K562 (cell line): ENCODE results near the gene RHEX. TPM values are rescaled to one million over a fixed set of nuclear protein-coding genes. Genes with fewer than 3 reads are reported as not detected.

Experiments
- ATAC-seq: fragments of 200-7000 bp; cut with Tn5 transposase; 3 replicates; pipeline ENCODE4 v1.9.1; 2020; ENCODE audit warnings: moderate library complexity
- BruUV-seq: library from RNA; stranded (reverse); fragments of 400-500 nt; replicated peaks from 2 replicates; lab custom pipeline; 2021; lab: Mats Ljungman, UMichigan
- CTCF ChIA-PET: fragments of 300-600 bp; formaldehyde crosslinking; extraction: SDS; loops from one replicate; lab custom pipeline; 2021; ENCODE audit warnings: low intra/inter-chr PET ratio; lab: Yijun Ruan, JAX
- POLR2A ChIA-PET: fragments of 300-600, 350-650 bp; sonication (Branson Sonifier 250); formaldehyde crosslinking; extraction: SDS; loops from one replicate; lab custom pipeline; 2021; ENCODE audit warnings: antibody characterized with exemption, inconsistent platforms; lab: Yijun Ruan, JAX
- DNase-seq, 4 experiments: peaks; one replicate each; pipeline versions ENCODE4 v3.0.0 to v3.0.0-alpha.2; 2011 to 2018; ENCODE audit warnings: low spot score in 3 of 4, mixed read lengths in 3 of 4; ENCODE audit errors: extremely low read depth in 1 of 4
- FAIRE-seq: peaks from 2 replicates; lab custom pipeline; 2011; peaks lifted over from hg19 to GRCh38; lab: Jason Lieb, UNC
- H2AFZ ChIP-seq: 2 replicates; pipeline ENCODE4 v1.6.0; 2011; ENCODE audit warnings: low read depth, low read length, control low read depth, inconsistent platforms
- H3K27ac ChIP-seq: fragments of 200-600 bp; 3 replicates; pipeline ENCODE4 v1.8.0; 2011; ENCODE audit warnings: low read depth, mild to moderate bottlenecking, control low read depth, inconsistent platforms, low read length, moderate library complexity, mixed read lengths; ENCODE audit errors: extremely low read depth
- H3K27me3 ChIP-seq, 2 experiments: fragments of 300-600 bp in 1 of 2; 2 replicates in 1 of 2; 3 replicates in 1 of 2; pipeline versions ENCODE4 v1.6.0 to v1.8.0; 2011; ENCODE audit warnings: inconsistent platforms in 2 of 2, low read length in 2 of 2, mild to moderate bottlenecking in 1 of 2, mixed read lengths in 1 of 2, moderate library complexity in 1 of 2; ENCODE audit not compliant: control insufficient read depth in 2 of 2, insufficient read depth in 2 of 2
- H3K36me3 ChIP-seq: fragments of 300-600 bp; 3 replicates; pipeline ENCODE4 v1.8.0; 2011; ENCODE audit warnings: mild to moderate bottlenecking, low read length, inconsistent platforms; ENCODE audit not compliant: control insufficient read depth, insufficient read depth
- H3K4me1 ChIP-seq, 2 experiments: fragments of 200-600 bp in 1 of 2; replicated peaks in 1 of 2; 2 replicates in 1 of 2; 3 replicates in 1 of 2; pipeline versions ENCODE4 v1.5.1 to v1.8.0; 2011; ENCODE audit warnings: inconsistent platforms in 2 of 2, low read length in 2 of 2, mild to moderate bottlenecking in 1 of 2, mixed read lengths in 1 of 2, moderate library complexity in 1 of 2; ENCODE audit not compliant: control insufficient read depth in 2 of 2, insufficient read depth in 2 of 2
- H3K4me2 ChIP-seq: 2 replicates; pipeline ENCODE4 v1.6.1; 2011; ENCODE audit warnings: low read length, control low read depth, inconsistent platforms, mixed read lengths; ENCODE audit not compliant: insufficient read depth
- H3K4me3 ChIP-seq: fragments of 200-600 bp; sonication (generic), shearing (Covaris generic); 2 replicates; pipeline ENCODE4 v1.5.1; 2016; ENCODE audit warnings: control low read depth, inconsistent platforms
- H3K79me2 ChIP-seq: fragments of 200-600 bp; 3 replicates; pipeline ENCODE4 v1.8.0; 2011; ENCODE audit warnings: low read length, inconsistent platforms; ENCODE audit not compliant: control insufficient read depth, insufficient read depth
- H3K9ac ChIP-seq, 2 experiments: 2 replicates each; pipeline versions ENCODE4 v1.6.0 to v1.6.1; 2011; ENCODE audit warnings: low read depth in 2 of 2, low read length in 2 of 2, control low read depth in 1 of 2, inconsistent platforms in 1 of 2, mild to moderate bottlenecking in 1 of 2, mixed read lengths in 1 of 2; ENCODE audit not compliant: insufficient read depth in 1 of 2
- H3K9me1 ChIP-seq: one replicate; pipeline ENCODE4 v1.6.0; 2011; ENCODE audit warnings: inconsistent platforms, mild to moderate bottlenecking, low read length, moderate library complexity; ENCODE audit not compliant: control insufficient read depth, insufficient read depth
- H3K9me3 ChIP-seq: replicated peaks from 2 replicates; pipeline ENCODE4 v1.5.1; 2011; ENCODE audit warnings: low read depth, low read length, inconsistent platforms; ENCODE audit not compliant: control insufficient read depth, insufficient read depth
- H4K20me1 ChIP-seq: replicated peaks from 2 replicates; pipeline ENCODE4 v1.6.1; 2011; ENCODE audit warnings: low read length, inconsistent platforms, mixed read lengths; ENCODE audit not compliant: control insufficient read depth, insufficient read depth
- NBN ChIP-seq: fragments of 450-650 bp; IDR thresholded peaks from 2 replicates; pipeline ENCODE4 v1.6.1; 2016; ENCODE audit warnings: low read depth, mild to moderate bottlenecking
- SPI1 ChIP-seq: IDR thresholded peaks from 2 replicates; pipeline ENCODE4 v1.6.1; 2011; ENCODE audit warnings: low read depth, low read length, control low read depth, borderline replicate concordance
- TGIF2 ChIP-seq: sonication (generic); formaldehyde crosslinking; IDR thresholded peaks from 2 replicates; pipeline ENCODE4 v1.8.1; 2022; ENCODE audit warnings: mild to moderate bottlenecking, missing genetic modification reagents, moderate library complexity
- ZFX ChIP-seq: sonication (generic); formaldehyde crosslinking; IDR thresholded peaks from 2 replicates; pipeline ENCODE4 v1.8.0; 2022; ENCODE audit warnings: mild to moderate bottlenecking, missing genetic modification reagents, moderate library complexity
- whole genome bisulfite sequencing: fragments of 100-300 bp; shearing (Covaris generic); methylation state at CpG from one replicate; pipeline ENCODE4 v1.1.6; 2016; ENCODE audit warnings: low coverage, mixed read lengths; ENCODE audit not compliant: insufficient coverage; ENCODE audit errors: missing lambda C conversion rate; 5-methylcytosine and 5-hydroxymethylcytosine counted together
- in situ Hi-C: fragments of 300-500 bp; cut with MboI; formaldehyde crosslinking; loops from 4 replicates; pipeline ENCODE4 v1.15.0; 2018; ENCODE audit warnings: inconsistent platforms, mixed read lengths
- intact Hi-C: fragments of 100-400 bp; cut with micrococcal nuclease; formaldehyde crosslinking; loops from 2 replicates; pipeline ENCODE4 v1.14.2; 2022
- polyA plus RNA-seq, 8 experiments: library from polyadenylated mRNA; depleted of rRNA in 4 of 8; stranded (reverse) in 5 of 8; unstranded in 3 of 8; fragments of >200 nt; fragmentation: Nextera tagmentation in 2 of 8; fragmentation: Illumina TruSeq in 1 of 8; extraction: Ambion mirVana in 2 of 8; extraction: Trizol in 1 of 8; gene quantifications; 2 replicates each; pipeline versions ENCODE4 v1.2.1 to v1.2.3, GENCODE V29; 2011 to 2014; ENCODE audit warnings: inconsistent platforms in 1 of 8, missing spikeins in 1 of 8
- total RNA-seq, 7 experiments: library from RNA; depleted of rRNA in 6 of 7; stranded (reverse); fragments of >200 nt in 6 of 7; fragmentation: Illumina TruSeq in 2 of 7; extraction: Trizol in 2 of 7; gene quantifications; 2 replicates each; pipeline versions ENCODE4 v1.2.1 to v1.2.3, GENCODE V29; 2011 to 2021; ENCODE audit warnings: low replicate concordance in 1 of 7

The RHEX gene
- total and polyA plus RNA-seq, 9 of the 15 experiments (the other 6 are each of a cell fraction or from before 2014, with no cell fraction given), result not detected

DNA sequence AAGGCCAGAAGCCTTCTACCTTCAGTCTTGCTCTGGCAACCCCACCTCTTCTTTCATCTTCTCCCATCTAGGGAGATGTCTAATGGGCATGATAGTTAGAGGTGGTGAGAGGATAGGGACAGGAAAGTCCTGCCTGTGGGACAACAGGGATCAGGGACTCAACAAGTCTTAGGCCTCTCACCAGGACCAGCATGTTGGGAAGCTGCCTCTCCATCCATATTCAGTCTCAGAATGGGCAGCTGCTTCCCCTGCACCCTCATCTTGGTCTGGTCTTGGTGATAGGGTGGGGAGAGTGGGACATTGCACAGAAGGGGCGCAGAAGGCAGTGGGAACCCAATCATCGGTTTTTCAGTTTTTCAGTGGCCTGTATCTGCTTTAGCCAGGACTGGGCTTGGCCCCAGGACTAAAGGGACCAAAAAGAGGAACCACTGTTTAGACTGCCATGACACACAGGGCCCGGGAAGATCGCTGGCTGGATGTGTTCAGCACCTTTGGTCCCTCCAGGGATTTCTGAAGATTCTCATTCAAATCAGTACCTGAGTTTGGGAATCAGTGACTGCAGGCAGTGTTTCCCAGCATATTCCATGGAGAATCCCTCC is 12.7 kb downstream of the RHEX start:
- 0 out of 2 replicates have a peak, but pooled peaks cover 10% of the 10 kb centered on the region for H4K20me1 ChIP-seq
- H3K9me1 ChIP-seq, result no peaks in the 10 kb centered on the region
- no peak overlapping the region for H3K9ac ChIP-seq
- peaks cover 6 to 13% of the 10 kb centered on the region in 2 experiments; a peak in 4 of 5 replicates for H3K4me1 ChIP-seq
- no peak overlapping the region for H3K27ac ChIP-seq
- H3K36me3 ChIP-seq, result no peaks in the 10 kb centered on the region
- intact Hi-C loops, result no loop called here
- DNase-seq (no peak), ATAC-seq (peak; percentile 18; the same call in 1 of the 3 replicates), FAIRE-seq (peak; percentile 6)
- H3K27me3 ChIP-seq, result peaks cover 16 to 27% of the 10 kb centered on the region in 2 experiments
- H3K4me3 ChIP-seq, result no peak overlapping the region
- in situ Hi-C loops, result no loop called here
- no TSS peak for BruUV-seq
- H3K9me3 ChIP-seq, result 0 out of 2 replicates have a peak, but pooled peaks cover 3% of the 10 kb centered on the region
- POLR2A ChIA-PET, result interaction anchor here (1.0 kb wide), 1 partner anchor 54 kb away, joined by 3 read pairs; no protein-coding TSS in a partner anchor
- CTCF ChIA-PET, result no interaction called here
- no peaks in the 10 kb centered on the region for H3K79me2 ChIP-seq
- 2% methylated on average over 4 of the region's 4 CpGs for WGBS
- peak; percentile 74; the same call in 1 of the 2 replicates for TF ChIP-seq SPI1
- TF ChIP-seq ZFX, result 0 out of 2 replicates have a peak, but pooled peaks have one; percentile 30
- TF ChIP-seq NBN, result no peak
- TF ChIP-seq TGIF2, result no peak
- H2AFZ ChIP-seq, result no peak overlapping the region
- H3K4me2 ChIP-seq, result no peak overlapping the region
